OCI-LY7 (cell line): Measurements from ENCODE around the gene DMXL1. TPM values are rescaled to one million over a fixed set of nuclear protein-coding genes. Genes with fewer than 3 reads are reported as not detected.

Source experiments
- BruUV-seq: library from RNA; stranded (reverse); fragments of 400-500 nt; replicated peaks from 2 replicates; lab custom pipeline; 2021; lab: Mats Ljungman, UMichigan
- CTCF ChIA-PET: fragments of 300-600 bp; sonication (Branson Sonifier 250); formaldehyde crosslinking; loops from one replicate; lab custom pipeline; 2022; ENCODE audit warnings: antibody characterized with exemption; ENCODE audit not compliant: unreplicated experiment; lab: Charles Lee
- POLR2A ChIA-PET: fragments of 300-600 bp; sonication (Branson Sonifier 250); formaldehyde crosslinking; loops from one replicate; lab custom pipeline; 2022; ENCODE audit warnings: antibody characterized with exemption; lab: Charles Lee
- DNase-seq: peaks from one replicate; pipeline ENCODE4 v3.0.0-alpha.2; 2015; ENCODE audit warnings: low spot score
- H2AFZ ChIP-seq: fragments of 200-600 bp; sonication (generic), shearing (Covaris generic); 2 replicates; pipeline ENCODE4 v1.6.1; 2014; ENCODE audit warnings: mild to moderate bottlenecking, antibody characterized with exemption, low read length, moderate library complexity
- H3K27ac ChIP-seq: fragments of 200-600 bp; sonication (generic); 2 replicates; pipeline ENCODE4 v1.5.1; 2014; ENCODE audit warnings: mixed run types, low read depth, mild to moderate bottlenecking, moderate library complexity, low read length, inconsistent platforms; ENCODE audit not compliant: poor library complexity, severe bottlenecking
- H3K36me3 ChIP-seq: fragments of 200-600 bp; sonication (generic); 2 replicates; pipeline ENCODE4 v1.6.1; 2014; ENCODE audit warnings: mild to moderate bottlenecking, antibody characterized with exemption, low read length, moderate library complexity, mixed read lengths; ENCODE audit not compliant: insufficient read depth
- H3K4me1 ChIP-seq: fragments of 200-600 bp; sonication (generic); 2 replicates; pipeline ENCODE4 v1.5.1; 2014; ENCODE audit warnings: mild to moderate bottlenecking, low read length; ENCODE audit not compliant: insufficient read depth, poor library complexity, severe bottlenecking
- H3K4me2 ChIP-seq: fragments of 200-600 bp; sonication (generic); 2 replicates; pipeline ENCODE4 v1.6.1; 2014; ENCODE audit warnings: mild to moderate bottlenecking, low read length
- H3K4me3 ChIP-seq: fragments of 200-600 bp; sonication (generic); 2 replicates; pipeline ENCODE4 v1.5.1; 2014; ENCODE audit warnings: mild to moderate bottlenecking, low read depth, low read length; ENCODE audit not compliant: poor library complexity, severe bottlenecking
- H3K79me2 ChIP-seq: fragments of 200-600 bp; sonication (generic); 2 replicates; pipeline ENCODE4 v1.6.1; 2016; ENCODE audit warnings: low read depth, mild to moderate bottlenecking, low read length, moderate library complexity, mixed read lengths; ENCODE audit not compliant: insufficient read depth
- H3K9me2 ChIP-seq: fragments of 200-600 bp; sonication (generic); 2 replicates; pipeline ENCODE4 v1.6.1; 2016; ENCODE audit warnings: mild to moderate bottlenecking, low read length, mixed read lengths; ENCODE audit not compliant: insufficient read depth
- H3K9me3 ChIP-seq: fragments of 200-600 bp; sonication (generic); 2 replicates; pipeline ENCODE4 v1.6.1; 2014; ENCODE audit warnings: mild to moderate bottlenecking, mixed run types, low read length, mixed read lengths
- H4K20me1 ChIP-seq: fragments of 200-600 bp; sonication (generic); 2 replicates; pipeline ENCODE4 v1.6.1; 2014; ENCODE audit warnings: mild to moderate bottlenecking, antibody characterized with exemption, low read length, moderate library complexity, mixed read lengths; ENCODE audit not compliant: insufficient read depth
- EZH2phosphoT487 ChIP-seq: fragments of 200-600 bp; sonication (generic); IDR thresholded peaks from 2 replicates; pipeline ENCODE4 v1.6.1; 2018; ENCODE audit warnings: low read depth, borderline replicate concordance, mild to moderate bottlenecking, mixed run types, antibody characterized with exemption, low read length, moderate library complexity, mixed read lengths
- intact Hi-C: fragments of 100-400 bp; cut with micrococcal nuclease; formaldehyde crosslinking; loops from one replicate; pipeline ENCODE4 v1.10.0; 2022; ENCODE audit not compliant: unreplicated experiment
- total RNA-seq, 2 experiments: library from RNA; depleted of rRNA in 1 of 2; stranded (reverse); fragments of >200 nt in 1 of 2; shearing (Covaris generic) in 1 of 2; gene quantifications; 2 replicates each; pipeline ENCODE4 v1.2.3, GENCODE V29; 2014 to 2022
- TF ChIP-seq, protein P1 (sequence below): fragments of 200-600 bp; sonication (generic); conservative IDR thresholded peaks from 2 replicates; pipeline ENCODE4 v1.5.1; 2014; ENCODE audit warnings: mild to moderate bottlenecking, antibody characterized with exemption, low read length, moderate library complexity, mixed read lengths

Gene DMXL1
- total RNA-seq, 2 experiments from 2014 or later = 76.6 to 79.4 TPM

DNA sequence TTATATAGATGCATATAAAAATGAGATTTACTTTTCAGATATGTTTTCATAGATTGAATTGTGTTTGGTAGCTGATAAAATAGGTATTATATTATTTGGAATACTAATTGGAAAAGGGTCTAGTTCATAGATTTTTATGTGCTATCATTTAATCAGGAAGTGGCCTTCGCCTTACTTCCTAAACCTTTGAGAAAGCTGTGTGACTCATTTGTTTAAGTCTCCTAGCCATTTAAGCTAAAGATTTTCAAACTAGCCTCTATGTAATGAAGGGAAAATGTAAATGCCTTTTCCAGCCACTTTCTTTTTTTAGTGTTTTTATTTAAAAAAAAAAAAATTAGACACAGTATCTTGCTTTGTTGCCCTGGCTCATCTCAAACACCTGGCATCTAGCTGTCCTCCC, 97.5 kb downstream of the DMXL1 start:
- Histone ChIP-seq H3K4me3 (no peak overlapping the region), H3K79me2 (no peaks in the 10 kb centered on the region), H3K9me3 (no peaks in the 10 kb centered on the region), H3K4me2 (no peak overlapping the region), H4K20me1 (no peaks in the 10 kb centered on the region), H3K4me1 (no peaks in the 10 kb centered on the region), H3K36me3 (peaks cover 49% of the 10 kb centered on the region), H2AFZ (no peak overlapping the region), H3K27ac (no peak overlapping the region), H3K9me2 (no peaks in the 10 kb centered on the region)
- CTCF ChIA-PET = interaction anchor here (1.0 kb wide), 1 partner anchor 10 kb away, joined by 3 read pairs; no protein-coding TSS in a partner anchor
- no TSS peak for BruUV-seq
- POLR2A ChIA-PET = interaction anchor here (0.6 to 3.7 kb wide), 12 partner anchors 10 to 212 kb away, joined by 3 to 15 read pairs (median 3); no protein-coding TSS in a partner anchor
- intact Hi-C loops = no loop called here
- DNase-seq = no peak
- no peak for TF ChIP-seq EZH2phosphoT487
- TF ChIP-seq, protein P1, sequence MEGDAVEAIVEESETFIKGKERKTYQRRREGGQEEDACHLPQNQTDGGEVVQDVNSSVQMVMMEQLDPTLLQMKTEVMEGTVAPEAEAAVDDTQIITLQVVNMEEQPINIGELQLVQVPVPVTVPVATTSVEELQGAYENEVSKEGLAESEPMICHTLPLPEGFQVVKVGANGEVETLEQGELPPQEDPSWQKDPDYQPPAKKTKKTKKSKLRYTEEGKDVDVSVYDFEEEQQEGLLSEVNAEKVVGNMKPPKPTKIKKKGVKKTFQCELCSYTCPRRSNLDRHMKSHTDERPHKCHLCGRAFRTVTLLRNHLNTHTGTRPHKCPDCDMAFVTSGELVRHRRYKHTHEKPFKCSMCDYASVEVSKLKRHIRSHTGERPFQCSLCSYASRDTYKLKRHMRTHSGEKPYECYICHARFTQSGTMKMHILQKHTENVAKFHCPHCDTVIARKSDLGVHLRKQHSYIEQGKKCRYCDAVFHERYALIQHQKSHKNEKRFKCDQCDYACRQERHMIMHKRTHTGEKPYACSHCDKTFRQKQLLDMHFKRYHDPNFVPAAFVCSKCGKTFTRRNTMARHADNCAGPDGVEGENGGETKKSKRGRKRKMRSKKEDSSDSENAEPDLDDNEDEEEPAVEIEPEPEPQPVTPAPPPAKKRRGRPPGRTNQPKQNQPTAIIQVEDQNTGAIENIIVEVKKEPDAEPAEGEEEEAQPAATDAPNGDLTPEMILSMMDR = no peak

DNA sequence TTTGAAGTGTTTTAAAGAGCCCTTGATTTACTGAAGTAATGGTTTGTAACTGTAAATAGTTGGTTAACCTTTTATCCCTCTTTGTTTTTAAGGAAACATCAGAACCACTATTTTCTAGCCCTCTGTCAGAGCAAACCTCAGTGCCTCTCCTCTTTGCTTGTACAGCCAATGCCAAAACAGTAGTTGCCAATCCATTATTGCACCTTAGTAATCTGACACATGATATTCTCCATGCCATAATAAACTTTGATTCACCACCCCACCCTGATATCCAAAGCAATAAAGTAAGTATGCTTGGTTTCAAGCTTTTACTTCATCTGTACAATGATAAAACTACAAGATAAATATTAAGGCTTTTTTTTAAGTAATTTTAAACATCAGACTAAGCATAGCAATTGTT, 100.8 kb downstream of the DMXL1 start:
- BruUV-seq = TSS peak; percentile 6
- Histone ChIP-seq H2AFZ (no peak overlapping the region), H3K27ac (no peak overlapping the region), H3K4me3 (no peak overlapping the region), H3K36me3 (peaks cover 30% of the 10 kb centered on the region), H3K9me2 (no peaks in the 10 kb centered on the region), H3K4me1 (no peaks in the 10 kb centered on the region), H3K9me3 (no peaks in the 10 kb centered on the region), H4K20me1 (no peaks in the 10 kb centered on the region), H3K79me2 (no peaks in the 10 kb centered on the region), H3K4me2 (no peak overlapping the region)
- TF ChIP-seq, protein P1 = no peak
- TF ChIP-seq EZH2phosphoT487 = no peak
- CTCF ChIA-PET = no interaction called here
- intact Hi-C loops = no loop called here
- POLR2A ChIA-PET = interaction anchor here (0.6 kb wide), 3 partner anchors 26 to 315 kb away, joined by 3 to 4 read pairs (median 3); no protein-coding TSS in a partner anchor
- no peak for DNase-seq

DNA sequence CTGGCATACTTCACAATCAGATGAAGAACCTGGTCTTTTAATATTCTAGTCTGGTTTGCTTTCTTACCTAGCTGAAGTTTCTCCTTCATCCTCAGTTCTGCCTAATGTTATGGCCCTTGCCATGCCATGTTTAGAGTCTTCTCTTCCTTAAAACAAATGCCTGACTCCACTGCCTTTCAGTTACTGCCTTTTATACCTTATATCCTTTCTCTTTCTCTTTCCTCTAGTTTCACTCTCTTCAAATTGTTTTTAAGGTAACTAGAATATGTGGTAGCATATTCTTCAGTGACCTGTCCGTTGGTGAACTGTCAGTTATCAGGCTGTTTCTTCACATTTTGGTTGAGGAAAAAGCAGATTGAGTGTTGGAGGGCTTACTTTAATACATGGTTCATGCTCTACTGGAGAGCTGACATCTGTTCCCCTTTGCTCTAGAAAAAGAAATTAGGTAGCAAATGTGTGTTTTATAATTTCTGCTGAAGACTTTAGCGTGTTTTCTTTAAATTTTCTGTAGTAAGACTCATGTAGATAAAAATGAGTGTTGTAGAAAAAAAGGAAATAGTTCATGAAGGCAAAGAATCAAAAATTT, 103.8 kb downstream of the DMXL1 start:
- no peaks in the 10 kb centered on the region for H3K9me2 ChIP-seq
- no peak overlapping the region for H3K4me2 ChIP-seq
- H3K4me3 ChIP-seq = no peak overlapping the region
- H4K20me1 ChIP-seq = no peaks in the 10 kb centered on the region
- TF ChIP-seq EZH2phosphoT487 = no peak
- TF ChIP-seq, protein P1 = no peak
- no peaks in the 10 kb centered on the region for H3K9me3 ChIP-seq
- H2AFZ ChIP-seq = no peak overlapping the region
- DNase-seq = no peak
- no peaks in the 10 kb centered on the region for H3K4me1 ChIP-seq
- no TSS peak for BruUV-seq
- H3K27ac ChIP-seq = no peak overlapping the region
- CTCF ChIA-PET = no interaction called here
- POLR2A ChIA-PET = interaction anchor here (0.6 to 0.7 kb wide), 2 partner anchors 134 to 180 kb away, joined by 3 read pairs; no protein-coding TSS in a partner anchor
- no peaks in the 10 kb centered on the region for H3K79me2 ChIP-seq
- intact Hi-C loops = no loop called here
- peaks cover 38% of the 10 kb centered on the region for H3K36me3 ChIP-seq
